Psoas muscle (tissue), 8 donors: Measurements from ENCODE around the gene PTCD2. TPM values are rescaled to one million over a fixed set of nuclear protein-coding genes. Genes with fewer than 3 reads are reported as not detected.

Source experiments
- ATAC-seq, 4 donors: fragments of 200-7000 bp; cut with Tn5 transposase; one replicate each; pipeline ENCODE4 v1.9.1; 2020; ENCODE audit warnings: moderate library complexity in 3 of 4, mild to moderate bottlenecking in 2 of 4
- DNase-seq, 2 donors: peaks; one replicate each; pipeline ENCODE4 v3.0.0-alpha.2; 2020
- H3K27ac ChIP-seq: fragments of 200-600 bp; one replicate; pipeline ENCODE4 v1.8.0; 2022
- H3K27me3 ChIP-seq, 3 donors: fragments of 200-600 bp in 1 of 3; one replicate each; pipeline versions ENCODE4 v1.6.1 to v1.8.0; 2013 to 2022; ENCODE audit warnings: low read length in 2 of 3, mild to moderate bottlenecking in 2 of 3, moderate library complexity in 1 of 3; ENCODE audit not compliant: insufficient read depth in 3 of 3
- H3K36me3 ChIP-seq, 2 donors: fragments of 200-600 bp in 1 of 2; one replicate each; pipeline versions ENCODE4 v1.6.1 to v1.8.0; 2013 to 2022; ENCODE audit warnings: low read depth in 1 of 2, mild to moderate bottlenecking in 1 of 2, moderate library complexity in 1 of 2; ENCODE audit not compliant: insufficient read depth in 1 of 2
- H3K4me1 ChIP-seq: fragments of 200-600 bp; one replicate; pipeline ENCODE4 v1.8.0; 2022
- H3K4me3 ChIP-seq: fragments of 200-600 bp; one replicate; pipeline ENCODE4 v1.8.0; 2022; ENCODE audit warnings: mild to moderate bottlenecking
- H3K9me3 ChIP-seq: fragments of 200-600 bp; one replicate; pipeline ENCODE4 v1.8.0; 2022
- CTCF ChIP-seq: fragments of 200-600 bp; IDR thresholded peaks from one replicate; pipeline ENCODE4 v1.8.0; 2022; ENCODE audit warnings: antibody characterized with exemption
- WGBS, 3 donors: extraction: QIAGEN DNeasy Blood & Tissue Kit; methylation state at CpG; one replicate each; pipeline versions ENCODE4 v1.1.6 to v1.1.7; 2013; 5-methylcytosine and 5-hydroxymethylcytosine counted together
- intact Hi-C, 2 donors: fragments of 100-400 bp; cut with DNase I; formaldehyde crosslinking; loops; one replicate each; pipeline versions ENCODE4 v1.11.0 to v1.14.2; 2022
- long read RNA-seq, 2 donors: library from polyadenylated mRNA; unstranded; transcript quantifications; one replicate each; pipeline ENCODE4 v2.0.0, GENCODE V29; 2021
- polyA plus RNA-seq, 3 donors: library from polyadenylated mRNA; stranded (reverse); fragments of 200-250 nt; gene quantifications; one replicate each; pipeline ENCODE4 v1.2.3, GENCODE V29; 2013
- total RNA-seq, 4 donors: library from RNA; stranded (reverse); fragmentation: NEBNext Ultra II Directional in 2 of 4; extraction: Animal tissue kit (Norgen Biotek cat#: 25700) in 2 of 4; gene quantifications; one replicate each; pipeline versions ENCODE4 v1.2.1 to v1.2.4, GENCODE V29; 2021 to 2023
- donor health status: healthy with polysubstance abuse.
- donor health status: DM: no; HTN: no; CAD: no; lungs with moderate emphysema.
- donor health status: Bipolar disorder and iron deficiency.
- donor health status: healthy.
- donor health status: DM: yes; HTN: yes; CAD: no.
- donor health status: DM: no; HTN: no; CAD: no.
- donor health status: DM: no; HTN: no; CAD: no.
- donor health status: DM: yes; HTN: yes; CAD: no.

PTCD2 gene
- total RNA-seq (10 to 100 TPM; 12.5 to 30.8 (median 20.0) TPM), polyA plus RNA-seq (10 to 100 TPM in 1 of 3 donors, 1 to 10 TPM in 2; 6.2 to 12.8 (median 6.6) TPM)
- long read RNA-seq, donor 1, full-length matches to known transcripts, result 10 of 13 reads
- long read RNA-seq, donor 1, partial matches to known transcripts, result 0 of 13 reads
- long read RNA-seq, donor 1, other reads (novel, unspliced or antisense), result 3 of 13 reads
- long read RNA-seq, donor 2, full-length matches to known transcripts, result 16 of 23 reads
- long read RNA-seq, donor 2, partial matches to known transcripts, result 0 of 23 reads
- long read RNA-seq, donor 2, other reads (novel, unspliced or antisense), result 7 of 23 reads

- TF ChIP-seq CTCF, result no peak
- WGBS, 3 donors, result 0% methylated on average over 40 of the region's 40 CpGs
Observed at GRCh38 chr5:72319976-72320752, at the start of gene PTCD2, which contains the start of gene MRPS27. Gene PTCD2 (plus strand): TSS chr5:72320373. CDS start chr5:72320383, 10 bp downstream. Gene MRPS27 (minus strand): TSS chr5:72320240. CDS start chr5:72320221, 19 bp downstream.

GRCh38 chr5:72271702-72272101 lies 48.5 kb upstream of the PTCD2 start:
- DNase-seq (no peak), ATAC-seq (no peak)
- no peak overlapping the region for H3K4me3 ChIP-seq
- H3K27ac ChIP-seq, result no peak overlapping the region
- H3K4me1 ChIP-seq, result peaks cover 7% of the 10 kb centered on the region
- no peaks in the 10 kb centered on the region for H3K36me3 ChIP-seq
- intact Hi-C loops, result no loop called here
- H3K27me3 ChIP-seq, result no peaks in the 10 kb centered on the region
- WGBS, 3 donors, result 55 to 78% (median 57%) methylated on average over 3 of the region's 3 CpGs
- no peaks in the 10 kb centered on the region for H3K9me3 ChIP-seq
- TF ChIP-seq CTCF, result no peak

More at GRCh38 chr5:72319976-72320752, at the start of gene PTCD2, which contains the start of gene MRPS27:
- peak within 1 kb of the TSS; percentile 93 for H3K4me3 ChIP-seq
- DNase-seq (peak; percentile 96 to 98), ATAC-seq (peak; percentile 100)
- peak within 1 kb of the TSS; percentile 74 for H3K27ac ChIP-seq
- peaks cover 18% of the 10 kb centered on the region for H3K4me1 ChIP-seq
- no peaks in the 10 kb centered on the region for H3K9me3 ChIP-seq
- intact Hi-C loops, result no loop called here
- peaks cover 6 to 44% of the 10 kb centered on the region in 2 donors for H3K36me3 ChIP-seq
- H3K27me3 ChIP-seq, result no peaks in the 10 kb centered on the region

GRCh38 chr5:72272398-72272797 lies 47.8 kb upstream of the PTCD2 start:
- intact Hi-C loops, result no loop called here
- no peaks in the 10 kb centered on the region for H3K9me3 ChIP-seq
- DNase-seq (no peak), ATAC-seq (no peak)
- 60 to 73% (median 73%) methylated on average over 4 of the region's 4 CpGs for WGBS, 3 donors
- no peaks in the 10 kb centered on the region for H3K36me3 ChIP-seq
- no peak overlapping the region for H3K27ac ChIP-seq
- no peak overlapping the region for H3K4me3 ChIP-seq
- no peaks in the 10 kb centered on the region for H3K27me3 ChIP-seq
- no peak for TF ChIP-seq CTCF
- peaks cover 7% of the 10 kb centered on the region for H3K4me1 ChIP-seq

- Histone ChIP-seq H3K4me1 (no peaks in the 10 kb centered on the region), H3K27ac (no peak overlapping the region), H3K9me3 (no peaks in the 10 kb centered on the region), H3K4me3 (no peak overlapping the region), H3K36me3 (no peaks in the 10 kb centered on the region), H3K27me3 (no peaks in the 10 kb centered on the region)
- ATAC-seq (no peak), DNase-seq (no peak)
- intact Hi-C loops, result no loop called here
- WGBS, 3 donors, result 95 to 96% (median 95%) methylated on average over 7 of the region's 7 CpGs
- no peak for TF ChIP-seq CTCF
Observed at GRCh38 chr5:72273547-72273946, 46.6 kb upstream of the PTCD2 start.
